ENCODE results near the gene NID2. TPM values are rescaled to one million over a fixed set of nuclear protein-coding genes. Genes with fewer than 3 reads are reported as not detected.

The NID2 gene
- 0.23 and 0.31 TPM in 2 replicates for total RNA-seq (2014; rRNA removed; shearing (Covaris generic))

DNA sequence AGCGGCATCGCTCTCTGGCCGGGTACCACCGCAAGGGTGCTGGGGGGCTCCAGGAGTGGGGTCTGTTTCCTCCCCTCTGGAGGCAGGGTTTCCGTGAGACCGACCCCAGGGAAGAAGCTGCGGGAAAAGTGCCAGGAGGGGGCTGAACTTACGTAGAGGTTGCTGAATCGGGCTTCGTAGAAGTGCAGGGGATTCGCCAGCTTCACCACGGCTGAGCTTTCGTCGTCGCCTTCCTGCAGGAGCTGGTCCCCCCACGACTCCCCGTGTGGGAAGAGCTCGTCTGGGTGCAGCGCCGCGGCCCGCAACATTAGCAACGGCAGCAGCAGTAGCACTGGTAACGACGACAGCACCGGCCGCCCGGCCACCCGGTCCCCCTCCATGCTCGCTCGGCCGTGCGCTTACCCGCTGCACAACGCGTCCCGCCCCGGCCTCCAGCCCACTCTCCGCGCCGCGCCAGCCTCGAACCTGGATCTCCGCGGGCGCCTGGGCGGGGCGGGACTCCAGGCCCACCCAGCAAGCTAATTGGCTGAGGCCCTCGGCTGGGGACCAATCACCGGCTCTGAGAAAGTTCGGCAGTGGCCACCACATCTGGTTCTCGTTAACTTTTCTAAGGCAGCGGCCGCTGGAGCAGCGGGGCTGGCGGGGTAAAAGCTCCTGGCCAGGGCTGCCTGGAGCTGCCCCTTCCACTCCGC lies at the start of gene NID2:
Gene NID2 (minus strand): TSS at position 445 of the 692 bp plus-strand sequence. CDS start 65 bp downstream, at position 380.
- no peak for DNase-seq (ENCODE audit: low spot score)

GRCh38 chr14:52117111-52117832 lies 48.4 kb upstream of the NID2 start:
- no peak for DNase-seq (ENCODE audit: low spot score)

GRCh38 chr14:52115286-52115685 lies 46.4 kb upstream of the NID2 start:
- DNase-seq (ENCODE audit: low spot score), result no peak

DNA sequence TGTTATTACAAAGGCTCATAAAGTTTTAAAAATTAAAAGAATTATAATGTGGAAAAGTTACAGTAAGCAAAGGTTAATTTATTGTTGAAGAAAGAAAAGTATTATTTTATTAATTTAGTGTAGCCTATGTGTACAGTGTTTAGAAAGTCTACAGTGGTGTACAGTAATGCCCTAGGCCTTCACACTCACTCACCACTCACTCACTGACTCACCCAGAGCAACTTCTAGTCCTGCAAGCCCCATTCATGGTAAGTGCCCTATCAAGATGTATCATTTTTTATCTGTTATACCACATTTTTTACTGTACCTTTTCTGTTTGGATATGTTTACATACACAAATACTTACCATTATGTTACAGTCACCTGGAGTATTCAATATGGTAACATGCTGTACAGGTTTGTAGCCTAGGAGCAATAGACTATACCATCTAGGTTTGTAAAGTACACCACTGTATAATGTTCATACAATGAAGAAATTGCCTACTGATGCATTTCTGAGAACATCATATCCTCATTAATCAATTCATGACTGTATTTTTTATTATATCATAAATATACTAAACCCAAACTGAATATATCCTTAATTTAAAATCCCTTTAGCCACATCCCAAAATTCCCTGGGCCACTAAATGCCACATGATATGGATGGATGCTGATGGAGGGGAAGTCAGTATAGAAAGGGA lies 43.6 kb upstream of the NID2 start:
- DNase-seq (ENCODE audit: low spot score), result no peak

GRCh38 chr14:52111583-52111982 lies 42.7 kb upstream of the NID2 start:
- DNase-seq (ENCODE audit: low spot score), result no peak

DNA sequence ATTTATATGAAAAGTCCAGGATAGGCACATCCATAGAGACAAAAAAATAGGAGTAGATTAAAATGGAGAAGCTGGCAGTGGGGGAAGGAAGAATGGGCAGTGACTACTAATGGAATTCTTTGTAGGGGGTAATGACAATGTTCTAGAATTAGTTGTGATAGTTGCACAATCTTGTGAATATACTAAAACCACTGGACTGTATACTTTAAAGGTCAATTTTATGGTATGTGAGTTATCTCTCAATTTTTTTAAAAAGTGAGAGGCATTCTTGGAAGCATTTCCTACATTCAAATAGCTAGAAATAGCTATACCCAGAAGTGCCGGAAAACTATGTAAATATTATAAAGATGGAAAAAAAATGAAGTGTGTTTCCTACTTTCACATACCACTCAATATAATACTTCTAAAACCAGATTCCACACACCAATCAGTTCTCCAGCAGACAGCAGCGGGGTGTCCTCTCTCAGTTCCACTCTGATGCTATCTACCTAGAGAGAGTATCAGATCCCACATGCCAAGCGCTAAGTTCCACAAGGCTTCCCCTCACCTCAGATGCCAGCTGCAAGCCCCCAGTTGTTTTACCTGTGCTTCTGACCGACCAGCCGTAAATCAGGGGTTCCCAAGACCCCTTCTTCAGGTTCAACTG lies 41.7 kb upstream of the NID2 start:
- no peak for DNase-seq (ENCODE audit: low spot score)

DNA sequence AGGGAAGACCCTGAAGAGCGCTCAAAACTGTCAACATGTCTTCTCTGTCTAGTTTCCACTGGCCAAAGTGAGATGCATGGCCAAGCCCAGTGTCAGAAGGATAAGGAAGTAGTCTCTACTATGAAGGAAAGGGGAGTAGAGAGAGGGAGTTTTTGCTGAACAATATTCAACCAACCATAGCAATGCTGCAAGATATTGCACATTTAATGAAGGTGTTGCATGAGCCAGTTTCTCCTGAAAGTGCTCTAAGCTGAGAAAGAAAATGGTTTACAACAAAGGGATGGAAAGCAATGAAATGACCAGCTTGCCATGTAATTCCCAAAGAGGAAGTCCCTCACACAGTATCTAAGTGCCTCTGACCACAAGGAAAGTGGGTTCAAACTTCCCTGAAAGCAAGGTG lies 40.0 kb upstream of the NID2 start:
- no peak for DNase-seq (ENCODE audit: low spot score)

DNA sequence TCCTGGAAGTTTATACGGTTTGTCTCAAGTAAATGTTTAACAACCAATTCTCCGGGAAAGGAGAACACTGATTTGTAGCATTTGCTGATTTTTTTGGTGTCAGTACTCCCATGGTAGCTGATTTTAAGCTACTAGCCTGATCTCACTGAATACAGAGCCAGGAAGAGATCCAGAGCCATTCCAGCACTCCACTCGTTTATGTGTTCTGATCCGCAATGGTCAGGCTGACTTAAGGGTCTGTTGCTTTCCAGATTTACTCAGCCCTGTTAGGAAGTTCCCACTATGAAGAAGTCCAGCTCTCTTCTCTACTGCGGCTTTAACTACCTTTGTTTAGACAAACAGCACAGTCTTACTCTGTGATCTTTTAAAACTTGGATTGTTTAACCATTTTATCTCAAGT lies 38.0 kb upstream of the NID2 start:
- no peak for DNase-seq (ENCODE audit: low spot score)

DNA sequence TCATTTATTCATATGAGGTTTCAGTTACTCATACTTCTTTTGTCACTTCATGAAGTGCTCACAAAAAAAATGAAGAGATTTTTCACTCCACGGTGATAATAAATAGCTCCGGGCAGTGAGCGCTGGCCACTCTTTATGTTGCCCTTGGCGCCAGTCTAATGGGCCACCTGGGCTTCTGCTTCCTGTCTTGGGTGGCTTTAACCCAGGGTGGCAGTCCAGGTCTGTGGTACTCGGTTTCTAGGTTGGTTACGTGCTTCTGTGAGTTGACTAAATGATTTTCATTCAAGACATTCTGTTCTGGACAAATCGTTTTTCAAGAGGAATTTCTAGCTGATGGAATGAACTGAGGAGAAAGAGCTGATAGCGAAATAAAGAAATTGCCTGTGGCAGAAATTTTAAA lies 34.6 kb upstream of the NID2 start:
- DNase-seq (ENCODE audit: low spot score), result no peak

DNA sequence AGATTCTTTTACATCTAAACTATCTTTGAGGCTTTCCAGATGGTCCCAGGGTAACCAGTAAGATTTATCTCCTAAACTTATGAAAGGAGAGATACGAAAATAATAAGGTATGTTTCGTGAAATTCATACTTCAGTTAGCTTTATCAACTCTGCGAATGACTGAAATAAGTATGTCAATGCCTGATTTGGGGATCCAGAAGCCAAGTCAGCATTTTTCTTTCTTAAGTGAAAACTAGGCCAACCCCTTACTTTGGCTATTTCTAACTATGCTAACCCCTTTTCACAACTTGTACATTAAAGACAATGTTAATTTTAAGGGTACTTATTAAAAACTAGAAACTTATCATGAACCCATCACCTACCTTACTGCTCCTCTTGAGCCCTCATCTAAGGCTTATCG lies 26.9 kb upstream of the NID2 start:
- no peak for DNase-seq (ENCODE audit: low spot score)

DNA sequence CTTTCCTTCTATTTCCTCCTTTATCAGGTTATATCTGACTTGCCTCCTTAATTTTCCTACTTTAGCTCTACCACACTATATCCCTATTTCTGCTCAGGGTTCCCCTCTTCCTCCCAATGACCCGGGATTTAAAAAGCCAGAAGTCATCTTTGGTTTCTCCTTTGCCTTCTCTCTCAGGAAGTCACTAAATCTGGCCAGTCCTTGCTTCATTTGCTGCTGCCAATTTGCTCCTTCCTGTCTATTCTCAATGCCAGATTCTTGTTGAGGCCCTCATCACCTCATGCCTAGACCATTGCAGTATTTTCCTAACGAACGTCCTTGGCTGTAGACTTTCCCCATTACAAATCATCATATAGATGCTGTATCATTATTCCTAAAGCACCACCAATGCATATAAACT lies 26.5 kb upstream of the NID2 start:
- DNase-seq (ENCODE audit: low spot score), result no peak

DNA sequence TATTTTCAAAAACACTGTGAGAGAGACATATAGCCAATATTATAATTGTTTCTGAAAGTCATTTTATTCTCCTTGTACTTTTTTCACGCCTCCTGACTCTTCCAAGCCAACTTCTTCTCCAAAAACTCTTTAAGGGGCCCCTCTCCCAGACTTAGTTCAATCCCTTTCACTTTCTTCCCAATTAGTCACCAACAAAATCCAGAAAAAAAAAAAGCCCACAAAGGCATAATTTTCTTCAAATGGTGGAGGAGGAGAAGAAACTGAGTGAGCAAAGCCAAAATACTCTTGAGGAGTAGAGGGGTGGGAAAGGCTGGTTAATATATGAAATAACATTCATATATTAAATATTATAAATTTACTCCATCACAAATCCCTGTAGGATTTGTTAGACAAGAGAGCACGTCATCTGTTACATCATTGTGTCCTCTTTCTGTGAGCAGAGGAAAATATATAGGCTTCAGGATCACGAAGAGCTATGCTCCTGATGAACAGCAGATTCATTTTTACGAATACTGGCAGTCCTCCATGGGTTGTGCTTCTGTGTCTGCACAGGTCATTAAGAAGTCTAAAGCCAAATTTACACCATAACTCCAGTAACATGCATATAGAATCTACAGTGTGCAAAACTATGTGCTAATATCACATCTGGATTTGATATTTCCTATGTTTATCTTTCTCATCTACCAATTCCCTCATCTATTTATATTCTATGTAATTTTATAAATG lies 25.9 kb upstream of the NID2 start:
- DNase-seq (ENCODE audit: low spot score), result no peak

DNA sequence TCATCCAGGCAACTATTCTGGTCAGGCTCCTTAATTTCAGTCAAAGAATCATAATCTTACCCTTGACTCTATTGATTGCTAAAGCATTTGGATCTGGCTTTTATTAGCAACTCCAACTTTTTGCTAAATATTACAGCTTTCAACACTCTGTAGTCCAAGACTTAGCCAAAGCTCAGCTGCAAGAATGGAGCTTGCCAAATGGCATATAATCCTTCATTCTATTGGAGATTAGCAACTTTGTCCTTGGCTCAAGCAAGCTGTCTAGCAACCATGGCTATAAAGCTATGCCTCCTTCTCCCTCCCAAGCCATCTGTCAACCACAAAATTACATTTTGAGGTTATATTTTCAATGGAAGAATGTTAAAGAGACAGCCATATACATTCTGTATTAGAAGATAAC lies 23.1 kb upstream of the NID2 start:
- no peak for DNase-seq (ENCODE audit: low spot score)

DNA sequence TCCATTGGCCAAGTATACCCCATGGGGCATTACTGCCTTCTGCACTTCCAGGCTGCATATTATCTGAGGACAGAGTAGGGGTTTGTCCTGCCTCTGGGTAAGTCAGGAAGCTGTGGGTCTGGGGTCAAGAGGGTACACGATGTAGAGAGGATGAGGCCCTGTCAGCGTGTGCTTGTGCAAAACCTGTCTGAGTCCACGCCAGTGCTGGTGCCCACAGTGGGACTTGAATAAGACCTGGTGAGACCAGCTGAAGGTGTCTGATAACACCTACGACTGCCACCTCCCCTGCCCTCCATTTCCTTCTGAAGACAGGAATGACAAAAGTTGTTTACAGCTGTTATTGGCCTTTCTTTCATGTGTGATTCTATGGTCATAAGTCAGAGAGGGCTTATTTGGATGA lies 22.1 kb upstream of the NID2 start:
- DNase-seq (ENCODE audit: low spot score), result no peak

- DNase-seq (ENCODE audit: low spot score), result no peak
These were observed 20.4 kb upstream of the NID2 start for GRCh38 chr14:52089218-52089617.

DNA sequence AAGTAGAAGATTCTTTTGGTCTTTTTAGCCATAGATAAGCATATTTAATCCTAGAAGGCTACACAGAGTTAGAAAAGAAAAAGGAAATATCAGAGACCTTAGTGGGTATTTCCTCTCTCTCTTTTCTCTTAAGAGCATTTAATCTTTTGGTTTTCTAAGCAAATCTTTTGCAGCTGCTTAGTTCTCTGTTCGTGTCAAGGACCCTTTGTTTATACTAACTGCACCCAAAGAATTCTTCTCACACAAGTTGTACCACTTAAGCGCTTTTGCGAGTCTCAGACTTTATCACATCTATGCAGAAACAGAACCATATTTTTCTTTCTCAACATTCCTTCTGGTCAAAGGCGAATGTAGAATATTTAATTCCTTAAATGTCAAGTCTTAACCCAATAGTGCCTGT lies 17.9 kb upstream of the NID2 start:
- DNase-seq (ENCODE audit: low spot score), result no peak

DNA sequence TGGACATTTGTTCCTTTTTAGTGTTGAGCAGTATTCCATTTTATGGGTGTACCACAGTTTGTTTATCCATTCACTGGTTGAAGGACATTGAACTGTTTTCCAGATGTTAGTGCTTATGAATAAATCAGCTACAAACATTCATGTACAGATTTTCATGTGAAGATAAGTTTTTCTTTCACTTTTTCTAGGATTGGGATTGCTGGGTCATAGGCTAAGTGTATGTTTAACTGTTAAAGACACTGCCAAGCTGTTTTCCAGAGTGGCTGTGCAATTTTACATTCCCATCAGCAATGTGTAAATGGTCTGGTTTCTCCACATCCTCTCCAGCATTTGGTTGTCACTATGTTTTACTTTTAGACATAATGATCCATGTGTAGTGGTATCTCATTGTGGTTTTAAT lies 14.0 kb upstream of the NID2 start:
- DNase-seq (ENCODE audit: low spot score), result no peak

- no peak for DNase-seq (ENCODE audit: low spot score)
These were observed 13.1 kb upstream of the NID2 start for GRCh38 chr14:52081964-52082363.

- DNase-seq (ENCODE audit: low spot score), result no peak
These were observed 12.2 kb upstream of the NID2 start for GRCh38 chr14:52080808-52081755.

DNA sequence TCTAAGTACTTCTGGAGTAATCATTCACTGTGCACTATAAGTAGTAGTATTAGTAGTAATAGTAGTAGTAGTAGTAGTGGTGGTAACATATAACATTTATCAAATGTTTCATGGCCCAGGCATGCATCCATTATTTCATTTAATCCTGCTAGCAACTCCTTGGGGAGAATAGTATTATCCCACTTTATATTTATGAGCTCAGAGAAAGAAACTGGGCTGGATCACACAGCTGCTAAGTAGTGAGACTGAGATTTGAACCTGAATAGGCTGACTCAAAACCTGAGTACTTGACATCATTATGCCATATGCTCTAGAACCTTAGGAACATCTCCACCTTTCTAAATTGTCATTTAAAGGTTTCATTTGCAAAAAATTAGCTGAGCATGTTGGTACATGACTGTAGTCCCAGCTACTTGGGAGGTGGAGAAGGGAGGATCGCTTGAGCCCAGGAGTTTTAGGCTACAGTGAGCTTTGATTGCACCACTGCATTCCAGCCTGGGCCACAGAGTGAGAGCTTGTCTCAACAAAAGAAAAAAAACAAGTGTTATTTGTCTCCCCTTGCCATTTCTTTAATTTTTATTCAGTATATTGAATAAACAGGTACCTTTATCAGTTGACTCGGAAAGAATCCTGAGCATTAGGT lies 11.4 kb upstream of the NID2 start:
- no peak for DNase-seq (ENCODE audit: low spot score)
